Right renal pelvis (tissue), 4 donors: ENCODE results near the gene FBXL13. TPM values are rescaled to one million over a fixed set of nuclear protein-coding genes. Genes with fewer than 3 reads are reported as not detected.
"Not testable (repeated sequence)": the region's sequence is repeated elsewhere in the genome, so short reads cannot be mapped to it uniquely, and the experiment has no call there.

Source experiments
- DNase-seq, 4 donors: peaks; one replicate each; pipeline ENCODE4 v3.0.0-alpha.2; 2013; ENCODE audit warnings: low read depth in 4 of 4, low spot score in 3 of 4, missing footprints in 1 of 4
- polyA plus RNA-seq, 4 donors: library from polyadenylated mRNA; unstranded; fragments of 120-200 nt; gene quantifications; one replicate each; pipeline ENCODE4 v1.2.1, GENCODE V29; 2013; ENCODE audit not compliant: insufficient read length in 4 of 4

The FBXL13 gene
- 1 to 10 TPM; 2.0 to 3.7 (median 2.9) TPM for polyA plus RNA-seq

DNA sequence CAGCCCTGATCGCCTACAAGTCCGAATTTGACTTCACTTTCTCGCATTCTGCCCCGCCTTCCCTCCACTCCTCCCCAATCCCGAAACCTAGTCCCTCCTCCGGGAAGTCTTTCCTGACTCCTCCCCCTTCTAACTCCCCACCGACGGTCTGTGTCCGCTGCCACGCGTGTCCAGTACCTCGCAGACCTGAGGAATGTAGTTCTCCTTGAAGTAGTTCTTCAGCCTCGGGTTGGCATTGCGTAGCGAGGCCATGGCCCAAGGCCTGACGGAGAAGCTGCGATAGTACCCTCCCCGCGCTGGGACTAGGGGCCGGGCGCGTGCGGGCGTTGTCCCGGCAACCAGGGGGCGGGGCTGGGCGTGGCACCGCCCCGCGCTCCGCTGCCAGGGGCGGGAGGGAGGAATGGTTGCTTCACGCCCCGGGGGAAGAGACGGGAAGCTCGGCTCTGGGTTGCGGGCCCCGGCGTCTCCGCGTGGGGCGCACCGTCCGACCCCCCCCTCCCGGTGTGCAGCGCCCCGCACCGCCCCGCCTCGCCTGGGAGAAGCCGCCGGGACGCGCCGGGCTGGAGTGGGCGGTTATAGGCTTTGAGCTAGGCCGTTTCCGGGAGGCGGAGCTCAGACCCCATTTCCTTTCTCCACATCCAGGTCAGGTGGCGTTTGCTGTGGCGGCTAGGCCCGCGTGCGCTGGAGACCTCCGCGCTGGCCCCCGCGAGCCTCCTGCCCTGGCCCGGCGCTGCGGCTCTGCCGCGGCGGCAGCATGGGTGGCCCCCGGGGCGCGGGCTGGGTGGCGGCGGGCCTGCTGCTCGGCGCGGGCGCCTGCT is at the start of gene FBXL13, which contains the start of gene ARMC10:
TSS of gene FBXL13 (minus strand) at position 278 of the 818 bp plus-strand sequence.
TSS of gene ARMC10 (plus strand) at position 622 of the 818 bp plus-strand sequence. CDS start at position 755, 133 bp downstream.
- DNase-seq, result peak; percentile 82 to 92 (median 82)

DNA sequence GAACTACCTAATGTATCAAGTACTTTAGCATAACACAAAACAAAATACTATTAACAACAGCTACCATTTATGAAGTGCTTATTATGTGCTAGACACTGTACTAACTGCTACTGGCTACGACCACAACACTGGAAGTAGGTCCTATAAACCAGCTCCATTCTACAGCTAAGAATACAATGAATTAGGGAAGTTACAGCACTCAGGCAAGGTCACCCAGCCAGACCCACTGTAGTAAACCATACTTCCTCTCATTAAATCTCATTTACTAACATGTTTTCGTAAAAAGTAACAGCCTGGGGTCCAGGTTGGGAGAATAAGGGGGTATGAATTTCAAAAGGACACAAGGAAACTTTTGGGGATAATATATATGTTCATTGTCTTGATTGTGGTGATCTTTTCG is 48.9 kb upstream of the FBXL13 start:
- no peak for DNase-seq

DNA sequence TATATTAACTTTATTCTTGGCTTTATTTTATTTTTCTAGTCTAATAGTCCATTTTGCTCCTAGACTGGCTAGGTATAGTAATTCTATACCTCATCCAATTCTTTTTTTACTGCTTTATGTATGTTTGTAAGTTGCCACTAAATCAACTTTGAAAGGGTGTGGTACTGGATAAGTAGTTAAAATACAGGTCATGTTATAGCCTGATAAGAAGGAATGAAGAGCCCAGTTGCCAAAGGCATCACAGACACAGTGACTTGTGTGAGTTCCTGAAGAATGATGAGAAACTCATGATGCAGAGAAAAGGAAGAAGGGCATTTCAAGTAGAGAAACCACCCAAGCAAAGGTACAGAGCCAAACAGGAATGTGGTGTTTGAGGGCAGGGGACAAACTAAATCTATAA is 47.0 kb upstream of the FBXL13 start:
- no peak for DNase-seq

DNA sequence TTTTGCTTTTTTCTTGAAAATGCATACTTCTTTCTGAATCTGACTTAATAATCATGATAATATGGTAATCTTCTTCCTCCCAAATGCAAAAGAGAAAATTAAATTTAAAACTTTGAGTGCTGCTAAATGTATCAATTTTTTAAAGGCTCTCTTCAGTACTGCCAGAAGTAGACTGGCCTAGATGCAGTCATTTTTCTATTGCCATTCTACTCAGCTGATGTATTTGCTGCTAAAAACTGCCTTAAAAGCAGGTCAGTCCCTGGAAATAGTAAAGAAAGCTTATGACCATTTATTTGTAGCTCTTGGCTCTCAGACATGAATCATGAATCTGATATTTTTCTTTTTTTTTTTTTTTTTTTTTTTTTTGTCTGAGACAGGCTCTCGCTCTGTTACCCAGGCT is 45.8 kb upstream of the FBXL13 start:
- no peak for DNase-seq

DNA sequence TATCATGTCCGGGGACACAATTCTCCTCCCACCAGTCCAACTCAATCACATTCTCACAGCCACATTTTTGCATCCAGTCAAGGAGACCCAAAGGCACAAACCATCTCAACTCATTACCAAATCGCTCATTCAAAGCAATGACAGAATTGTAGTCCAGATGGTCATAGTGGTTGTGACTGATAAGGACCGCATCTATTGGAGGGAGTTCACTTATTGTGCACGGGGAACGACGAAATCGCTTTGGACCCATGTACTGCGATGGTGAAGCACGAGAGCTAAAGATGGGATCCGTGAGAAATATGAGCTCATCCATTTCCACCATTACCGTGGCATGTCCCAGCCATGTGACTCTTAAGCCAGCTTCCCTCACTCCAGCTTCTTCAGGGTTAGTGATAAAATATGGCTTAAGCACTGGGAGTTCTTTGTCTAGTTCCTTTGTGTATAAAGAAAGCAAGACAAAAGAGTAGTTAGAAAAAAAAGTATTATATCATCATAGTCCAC is 45.2 kb upstream of the FBXL13 start:
- DNase-seq, result no peak

DNA sequence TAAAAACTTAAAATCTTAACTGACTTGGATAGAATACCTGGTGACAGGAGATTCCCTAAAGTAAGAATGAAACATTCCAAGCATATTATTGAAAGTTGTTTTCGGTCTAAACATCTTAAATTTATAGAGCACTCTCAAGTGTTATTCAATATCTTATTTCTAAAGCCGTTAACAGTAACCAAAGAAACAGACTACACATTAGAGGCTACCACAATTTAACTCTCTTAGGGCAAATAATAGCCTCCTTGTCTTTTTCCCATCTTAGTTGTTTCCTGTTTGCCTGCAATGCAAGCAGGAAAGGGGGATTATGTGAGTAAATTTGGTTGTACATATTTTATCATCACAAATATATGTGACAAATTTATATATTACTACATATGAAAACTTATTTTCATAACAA is 42.9 kb upstream of the FBXL13 start:
- DNase-seq, result no peak

DNA sequence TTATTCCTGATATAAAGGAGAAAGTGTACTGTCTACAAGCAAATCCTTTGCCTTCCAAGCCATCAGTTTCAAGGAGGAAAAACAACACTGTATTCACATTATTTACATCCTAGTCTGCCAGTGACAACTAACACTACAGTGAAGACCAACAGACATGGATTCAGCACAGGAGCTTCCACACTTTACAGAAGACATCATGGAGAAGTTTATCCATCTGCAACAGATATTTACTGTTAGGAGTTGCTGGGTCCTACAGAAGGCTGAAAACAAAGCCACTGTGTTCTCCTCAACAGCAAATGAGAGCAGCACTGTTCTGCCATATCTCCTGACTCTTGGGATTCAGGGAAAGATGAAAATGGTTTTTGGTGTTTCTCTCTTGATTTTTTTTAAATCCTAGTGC is 42.4 kb upstream of the FBXL13 start:
- DNase-seq, result no peak

DNA sequence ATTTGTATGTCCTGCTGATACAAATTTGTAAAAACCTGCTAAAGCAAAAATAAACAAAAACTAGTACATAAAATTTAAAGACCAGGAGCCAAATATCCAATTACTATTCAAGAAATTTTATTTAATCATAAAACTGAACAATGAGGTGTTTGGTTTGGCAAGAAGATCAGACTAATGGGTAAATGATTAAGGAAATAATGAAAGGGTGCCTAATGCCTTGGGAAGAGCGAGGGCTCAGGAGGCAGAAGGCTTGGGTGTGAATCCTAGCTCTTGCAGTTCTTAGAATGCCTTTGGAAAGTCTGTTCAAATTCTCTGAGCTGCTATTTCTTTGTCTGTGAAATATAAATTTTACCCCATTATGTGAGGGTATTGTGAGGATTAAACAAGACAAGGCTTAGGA is 41.9 kb upstream of the FBXL13 start:
- DNase-seq, result no peak

DNA sequence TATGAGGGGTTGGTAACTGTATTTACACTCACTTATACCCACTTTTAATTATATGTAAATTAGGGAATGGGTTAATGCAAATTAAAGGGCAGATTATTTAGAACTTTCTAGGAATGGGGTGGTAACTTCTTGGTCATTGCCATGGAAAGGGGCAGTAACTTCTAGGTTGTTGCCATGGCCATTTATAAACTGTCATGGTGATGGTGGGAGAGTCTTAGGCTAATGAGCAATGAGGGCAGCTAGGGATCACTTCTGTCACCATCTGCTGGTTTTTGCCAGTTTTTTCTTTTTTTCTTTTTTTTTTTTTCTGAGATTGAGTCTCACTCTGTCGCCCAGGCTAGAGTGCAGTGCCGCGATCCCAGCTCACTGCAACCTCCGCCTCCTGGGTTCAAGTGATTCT is 41.2 kb upstream of the FBXL13 start:
- no peak for DNase-seq

DNA sequence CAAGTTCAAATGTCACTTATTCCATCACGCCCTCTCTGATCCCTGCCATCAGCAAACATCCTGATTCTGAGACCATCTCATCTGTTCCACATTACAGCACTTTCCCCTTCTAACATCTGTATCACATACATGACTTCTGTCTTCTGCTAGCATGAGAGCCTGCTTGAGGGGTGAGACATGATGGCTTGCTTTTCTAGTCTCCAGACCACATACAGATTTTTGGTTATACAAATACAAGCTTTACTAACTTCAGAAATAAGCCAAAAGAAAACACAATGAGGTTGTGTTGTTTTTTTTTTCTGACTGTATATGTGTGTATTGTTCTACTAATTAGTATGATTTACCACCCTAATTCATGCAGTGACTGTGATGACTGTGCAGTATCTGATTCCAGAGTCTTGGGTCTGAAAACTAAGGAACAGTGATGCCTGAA is 40.0 kb upstream of the FBXL13 start:
- no peak for DNase-seq

DNA sequence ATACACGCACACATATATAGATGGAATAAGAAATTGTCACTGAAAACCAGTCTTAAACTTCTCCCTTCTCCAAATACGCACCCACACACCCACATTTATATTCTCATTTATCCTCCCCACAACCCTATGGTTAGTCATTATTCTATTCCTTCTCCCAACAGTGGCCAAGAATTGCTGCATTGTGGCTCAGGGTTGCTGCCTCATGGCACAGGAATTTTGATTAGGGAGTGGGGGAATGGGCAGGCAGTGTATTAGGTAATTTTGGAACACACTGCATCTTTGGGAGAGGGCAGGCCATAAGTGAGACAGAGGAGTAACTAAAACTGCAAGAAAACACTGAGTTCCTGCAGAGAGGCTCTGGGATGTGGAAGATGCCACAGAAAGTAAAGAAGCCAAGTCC is 38.6 kb upstream of the FBXL13 start:
- DNase-seq, result no peak

DNA sequence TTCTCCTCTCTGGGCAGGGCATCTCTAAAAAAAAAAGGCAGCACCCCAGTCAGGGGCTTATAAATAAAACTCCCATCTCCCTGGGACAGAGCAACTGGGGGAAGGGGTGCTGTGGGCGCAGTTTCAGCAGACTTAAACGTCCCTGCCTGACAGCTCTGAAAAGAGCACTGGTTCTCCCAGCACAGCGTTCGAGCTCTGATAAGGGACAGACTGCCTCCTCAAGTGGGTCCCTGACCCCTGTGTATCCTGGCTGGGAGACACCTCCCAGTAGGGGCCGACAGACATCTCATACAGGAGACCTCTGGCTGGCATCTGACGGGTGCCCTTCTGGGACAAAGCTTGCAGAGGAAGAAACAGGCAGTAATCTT is 32.1 kb upstream of the FBXL13 start:
- DNase-seq, result not testable (repeated sequence)

DNA sequence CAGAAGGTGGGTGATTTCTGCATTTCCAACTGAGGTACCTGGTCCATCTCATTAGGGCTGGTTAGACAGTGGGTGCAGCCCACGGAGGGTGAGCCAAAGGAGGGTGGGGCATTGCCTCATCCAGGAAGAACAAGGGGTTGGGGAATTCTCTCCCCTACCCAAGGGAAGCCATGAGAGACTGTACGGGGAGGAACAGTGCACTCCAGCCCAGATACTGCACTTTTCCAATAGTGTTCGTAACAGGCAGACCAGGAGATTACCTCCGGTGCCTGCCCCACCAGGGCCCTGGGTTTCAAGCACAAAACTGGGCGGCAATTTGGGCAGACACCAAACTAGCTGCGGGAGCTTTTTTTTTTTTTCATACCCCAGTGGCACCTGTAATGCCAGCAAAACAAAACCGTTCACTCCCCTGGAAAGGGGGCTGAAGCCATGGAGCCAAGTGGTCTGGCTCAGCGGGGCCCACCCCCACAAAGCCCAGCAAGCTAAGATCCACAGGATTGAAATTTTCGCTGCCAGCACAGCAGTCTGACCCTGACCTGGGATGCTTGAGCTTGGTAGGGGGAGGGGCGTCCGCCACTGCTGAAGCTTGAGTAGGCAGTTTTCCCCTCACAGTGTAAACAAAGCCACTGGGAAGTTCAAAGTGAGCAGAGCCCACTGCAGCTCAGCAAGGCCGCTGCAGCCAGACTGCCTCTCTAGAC is 31.6 kb upstream of the FBXL13 start:
- DNase-seq, result peak; percentile 23 to 45 (median 34)

DNA sequence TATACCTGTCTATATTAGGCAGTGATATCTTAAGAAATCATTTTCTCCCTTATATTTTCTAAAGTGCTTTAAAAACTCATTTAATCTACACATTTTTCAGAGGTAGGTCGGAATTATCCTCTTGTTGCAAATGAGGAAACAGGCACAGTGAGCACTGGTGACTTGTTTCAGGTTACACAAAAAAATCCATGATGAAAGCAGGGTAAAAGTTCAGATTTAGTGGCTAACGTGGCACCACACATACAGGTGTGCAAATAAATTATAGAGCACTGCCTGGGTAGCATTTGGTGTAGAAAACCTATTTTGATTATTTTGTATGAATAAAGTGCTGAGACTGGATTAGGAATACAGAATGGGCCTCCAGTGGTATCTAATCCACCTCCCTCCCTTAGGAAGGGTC is 26.9 kb upstream of the FBXL13 start:
- no peak for DNase-seq

DNA sequence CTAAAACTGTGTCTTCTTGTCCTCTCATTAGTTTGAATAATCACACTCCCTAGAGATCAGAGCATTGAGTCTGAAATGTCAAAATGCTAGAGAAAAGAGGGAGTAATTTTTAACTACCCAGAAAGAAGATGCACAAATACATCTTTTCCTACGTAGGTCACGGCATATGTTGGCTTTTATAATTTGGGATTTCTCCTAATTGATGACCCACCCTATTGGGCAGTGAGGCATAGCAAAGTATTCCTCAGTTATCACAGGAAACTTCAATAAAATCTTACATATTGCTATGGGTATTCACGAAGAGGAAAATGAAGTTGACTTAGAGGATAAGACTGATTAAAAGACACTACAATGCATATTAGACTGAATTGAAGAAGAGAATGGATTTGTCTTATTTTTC is 25.8 kb upstream of the FBXL13 start:
- DNase-seq, result no peak

DNA sequence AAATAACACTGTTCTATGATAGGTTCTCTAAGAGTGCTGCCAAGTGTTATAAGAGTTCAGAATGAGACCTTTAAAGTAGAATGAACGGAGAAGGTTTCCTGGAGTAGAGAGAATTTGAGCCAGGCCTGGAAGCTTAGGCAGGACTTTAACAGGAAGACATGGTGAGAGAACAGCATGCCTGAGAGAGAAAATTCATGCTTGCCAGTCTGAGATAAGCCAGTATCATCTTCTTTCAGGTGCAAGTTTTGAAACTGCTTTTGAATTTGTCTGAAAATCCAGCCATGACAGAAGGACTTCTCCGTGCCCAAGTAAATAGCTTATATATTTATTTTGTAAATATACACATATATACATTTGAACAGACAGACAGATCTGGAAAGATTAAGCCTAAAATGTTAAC is 22.4 kb upstream of the FBXL13 start:
- no peak for DNase-seq

DNA sequence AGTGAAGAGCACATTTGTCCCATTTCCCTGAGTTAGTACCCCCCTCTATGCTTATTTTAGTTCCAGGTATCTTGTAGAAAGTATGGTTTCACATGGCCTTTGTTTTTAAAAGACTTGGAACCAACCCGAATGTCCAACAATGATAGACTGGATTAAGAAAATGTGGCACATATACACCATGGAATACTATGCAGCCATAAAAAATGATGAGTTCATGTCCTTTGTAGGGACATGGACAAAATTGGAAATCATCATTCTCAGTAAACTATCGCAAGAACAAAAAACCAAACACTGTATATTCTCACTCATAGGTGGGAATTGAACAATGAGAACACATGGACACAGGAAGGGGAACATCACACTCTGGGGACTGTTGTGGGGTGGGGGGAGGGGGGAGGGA is 21.0 kb upstream of the FBXL13 start:
- not testable (repeated sequence) for DNase-seq

DNA sequence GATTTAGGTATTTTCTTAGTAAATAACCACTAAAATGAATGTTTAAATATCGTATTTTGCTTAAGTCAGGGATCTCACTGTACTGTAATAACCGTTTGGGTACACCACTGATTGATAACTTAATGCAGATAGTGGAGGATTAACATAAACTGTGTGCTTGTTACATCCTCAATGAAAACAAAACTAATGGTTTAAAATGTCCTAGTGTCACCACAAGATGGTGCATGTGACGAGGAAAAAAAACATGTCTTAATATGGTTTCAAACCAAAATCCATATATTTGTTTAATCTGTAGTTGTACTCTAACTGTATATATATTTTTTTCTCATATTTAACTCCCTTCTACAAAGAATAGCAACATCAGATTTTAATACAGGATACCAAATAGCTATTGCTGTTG is 19.5 kb upstream of the FBXL13 start:
- DNase-seq, result no peak

DNA sequence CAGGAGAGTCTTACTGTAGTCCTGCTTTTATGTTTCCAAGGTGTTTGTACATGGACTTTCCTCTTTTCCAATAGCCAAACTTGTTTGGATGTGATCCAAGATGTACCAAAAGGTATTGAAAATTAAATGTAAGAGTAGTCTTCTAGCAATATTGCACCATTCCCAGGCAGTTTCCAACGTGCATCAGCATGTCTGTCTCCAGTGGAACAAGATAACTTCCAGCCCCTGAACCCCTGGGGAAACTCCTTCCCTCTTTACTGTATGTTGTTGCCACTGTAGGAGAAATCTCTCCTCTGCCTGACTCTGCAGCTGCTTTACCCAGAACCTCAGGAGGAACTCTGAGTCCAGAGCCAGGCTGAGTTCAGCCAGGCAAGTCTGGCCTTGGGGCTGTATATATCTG is 18.8 kb upstream of the FBXL13 start:
- DNase-seq, result no peak

DNA sequence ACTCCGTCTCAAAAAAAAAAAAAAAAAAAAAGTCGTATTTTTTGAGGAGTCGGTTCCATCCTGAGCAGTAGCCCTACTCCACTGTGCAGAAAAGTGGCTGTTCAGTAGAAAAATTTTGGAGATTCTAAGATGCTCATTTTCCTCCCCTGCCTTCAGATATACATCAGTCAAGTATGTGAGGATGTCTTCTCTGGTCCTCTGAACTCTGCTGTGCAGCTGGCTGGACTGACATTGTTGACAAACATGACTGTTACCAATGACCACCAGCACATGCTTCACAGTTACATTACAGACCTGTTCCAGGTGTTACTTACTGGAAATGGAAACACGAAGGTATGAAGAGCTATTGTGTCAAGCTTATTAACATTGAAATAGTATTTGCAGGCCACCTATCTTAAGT is 17.7 kb upstream of the FBXL13 start:
- DNase-seq, result not testable (repeated sequence)

DNA sequence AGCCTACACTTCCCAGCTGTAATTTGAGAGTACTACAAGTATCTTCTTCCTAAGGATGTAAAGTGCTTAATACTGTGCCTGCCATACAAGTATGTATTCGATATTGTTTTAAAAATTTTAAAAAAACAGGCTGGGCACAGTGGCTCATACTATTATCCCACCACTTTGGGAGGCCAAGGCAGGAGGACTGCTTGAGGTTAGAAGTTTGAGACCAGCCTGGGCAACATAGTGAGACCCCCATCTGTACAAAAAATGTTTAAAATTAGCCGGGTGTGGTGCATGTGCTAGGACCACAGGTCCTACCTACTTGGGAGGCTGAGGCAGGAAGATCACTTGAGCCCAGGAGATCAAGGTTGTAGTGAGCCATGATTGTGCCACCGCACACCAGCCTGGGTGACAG is 8.6 kb upstream of the FBXL13 start:
- DNase-seq, result no peak

DNA sequence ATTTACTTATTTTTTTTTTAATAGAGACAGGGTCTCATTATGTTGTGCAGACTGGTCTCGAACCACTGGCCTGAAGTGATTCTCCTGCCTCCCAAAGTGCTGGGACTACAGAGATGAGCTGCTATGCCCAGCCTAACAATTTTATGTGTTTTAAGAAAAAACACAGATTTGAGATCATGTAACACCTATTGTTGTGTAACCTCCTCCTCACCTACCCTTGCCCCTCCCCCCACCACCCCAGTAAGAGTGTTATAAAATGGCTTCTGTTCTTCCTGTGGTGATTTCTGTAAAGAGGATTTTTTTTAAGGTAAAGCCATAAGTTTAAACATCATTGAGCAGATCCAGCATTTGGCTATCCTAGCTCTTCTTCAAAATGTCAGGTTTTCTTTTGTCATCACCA is 7.9 kb upstream of the FBXL13 start:
- DNase-seq, result no peak
